Measurements from ENCODE around the gene JSRP1.

JSRP1 gene

DNA sequence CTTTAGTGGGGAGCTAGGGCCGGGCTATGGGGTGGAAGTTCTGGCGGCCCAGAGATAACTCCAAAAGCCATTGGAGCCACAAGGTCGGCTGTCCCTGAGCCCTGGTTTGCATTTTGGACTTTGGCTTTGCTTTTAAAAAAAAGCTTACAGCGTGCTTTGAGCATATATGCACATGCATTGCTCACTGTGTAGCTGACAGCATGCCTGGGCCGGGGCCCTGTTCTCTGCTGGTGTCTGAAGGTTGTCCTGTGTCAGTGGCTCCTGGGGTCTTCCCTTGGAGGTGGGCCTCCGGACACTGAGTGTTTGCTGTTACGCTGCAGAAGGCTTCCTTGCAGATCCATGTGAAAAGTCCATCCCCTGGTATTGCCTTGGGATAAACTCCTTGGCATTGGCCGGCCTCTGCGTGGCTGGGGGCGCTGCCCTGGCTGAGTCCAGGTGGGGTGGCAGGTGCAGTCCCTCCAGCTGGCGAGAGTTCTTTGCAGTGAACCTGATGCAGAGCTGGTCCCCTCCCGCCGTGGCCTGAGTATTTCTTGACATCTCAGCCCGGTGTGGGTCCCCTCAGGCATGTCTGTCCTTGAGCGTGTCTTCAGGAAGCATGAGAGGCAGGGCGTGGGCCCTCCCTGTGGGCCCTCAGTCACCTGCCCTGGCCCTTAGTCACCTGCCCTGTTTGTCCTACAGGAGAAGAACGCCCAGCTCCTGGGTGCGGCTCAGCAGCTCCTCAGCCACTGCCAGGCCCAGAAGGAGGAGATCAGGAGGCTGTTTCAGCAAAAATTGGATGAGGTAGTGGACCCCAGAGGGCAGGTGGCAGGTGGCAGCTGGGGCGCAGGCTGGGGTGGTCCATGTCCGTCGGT is 43.1 kb downstream of the JSRP1 start:
- DNase-seq, result no peak

DNA sequence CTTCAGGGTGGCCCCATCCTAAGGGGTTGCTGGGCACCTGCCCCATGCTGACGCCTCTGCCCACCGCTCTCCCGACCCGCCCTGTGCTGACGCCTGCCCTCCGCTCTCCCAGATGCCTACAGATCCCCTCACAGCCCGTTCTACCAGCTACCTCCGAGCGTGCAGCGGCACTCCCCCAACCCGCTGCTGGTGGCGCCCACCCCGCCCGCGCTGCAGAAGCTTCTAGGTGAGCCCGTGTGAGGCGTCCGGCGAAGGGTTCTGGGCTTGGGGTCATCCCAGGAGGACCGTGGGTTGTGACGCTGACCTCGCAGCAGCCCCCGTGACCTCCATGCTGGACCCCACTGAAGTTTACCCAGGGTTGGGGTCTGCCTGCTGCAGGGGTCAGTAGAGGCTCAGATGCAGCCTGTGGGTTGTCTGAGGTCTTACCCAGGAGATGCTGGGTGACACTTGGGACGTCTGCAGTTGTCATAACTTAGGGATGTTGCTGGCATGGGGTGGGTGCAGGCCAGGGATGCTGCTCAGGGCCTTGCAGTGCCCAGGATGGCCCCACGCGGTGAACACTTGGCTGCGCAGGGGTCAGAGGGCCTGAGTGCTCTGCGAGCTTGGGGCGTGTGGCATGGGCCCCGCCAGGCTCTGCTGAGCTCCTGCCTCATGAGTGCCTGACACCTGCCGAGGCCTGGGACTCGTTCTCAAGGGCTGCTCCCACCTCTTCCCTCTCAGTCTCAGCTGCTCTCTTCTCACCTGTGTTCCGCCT is 45.1 kb downstream of the JSRP1 start:
- no peak for DNase-seq

DNA sequence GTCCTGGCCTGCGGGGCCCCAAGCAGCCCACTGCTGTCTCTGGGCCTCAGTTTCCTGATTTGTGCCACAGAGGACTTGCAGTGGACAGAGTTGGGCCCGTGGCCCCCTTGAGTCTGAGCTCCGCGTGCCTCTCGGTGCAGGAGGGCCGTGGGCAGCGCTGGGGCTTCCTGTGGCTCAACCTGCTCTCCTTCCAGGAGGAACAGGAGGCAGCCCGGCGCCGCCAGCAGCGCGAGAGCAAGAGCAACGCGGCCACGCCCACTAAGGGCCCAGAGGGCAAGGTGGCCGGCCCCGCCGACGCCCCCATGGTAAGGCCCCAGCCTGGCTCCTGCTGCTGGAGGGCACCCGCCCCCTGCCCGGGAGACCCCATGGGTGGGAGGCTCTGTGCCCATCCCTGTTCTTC is 46.0 kb downstream of the JSRP1 start:
- DNase-seq, result no peak

DNA sequence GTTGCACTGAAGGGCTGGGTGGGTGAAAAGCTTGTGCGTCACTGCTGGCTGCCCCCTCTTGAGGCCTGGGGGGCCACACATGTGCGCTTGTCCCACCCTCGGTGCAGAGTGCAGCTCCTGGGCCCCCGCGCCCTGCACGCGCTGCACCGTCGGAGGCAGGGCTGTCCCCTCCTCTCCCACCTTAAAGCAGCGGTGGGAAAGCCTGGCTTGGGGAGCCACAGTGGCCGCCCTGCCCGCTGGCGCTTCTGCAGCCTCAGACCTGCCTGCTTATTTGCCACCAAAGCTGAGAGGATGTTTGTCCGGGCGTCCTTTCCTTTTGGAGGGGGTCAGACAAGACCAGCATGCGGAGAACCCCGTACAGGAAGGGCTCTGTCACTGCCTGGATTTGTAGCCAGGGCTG is 46.8 kb downstream of the JSRP1 start:
- DNase-seq, result no peak

DNA sequence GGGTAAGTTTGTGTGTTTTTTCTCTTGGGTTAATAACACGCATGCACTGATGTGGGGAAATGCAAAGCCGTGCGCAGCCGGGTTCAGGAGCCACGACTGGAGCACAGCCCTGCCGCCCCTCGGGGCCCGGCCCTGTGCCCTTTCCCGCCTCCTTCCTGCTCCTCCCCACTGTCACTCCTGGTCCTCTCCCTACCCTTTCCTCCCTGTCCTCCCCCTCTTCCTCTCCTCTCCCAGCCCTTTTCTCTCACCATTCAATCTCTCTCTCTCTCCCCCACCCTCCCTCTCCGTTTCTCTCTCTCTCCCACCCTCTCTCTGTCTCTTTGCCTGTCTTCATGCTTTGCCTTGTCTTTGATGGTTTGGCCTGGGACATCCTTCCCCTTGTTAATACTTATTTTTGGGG is 47.2 kb downstream of the JSRP1 start:
- no peak for DNase-seq

DNA sequence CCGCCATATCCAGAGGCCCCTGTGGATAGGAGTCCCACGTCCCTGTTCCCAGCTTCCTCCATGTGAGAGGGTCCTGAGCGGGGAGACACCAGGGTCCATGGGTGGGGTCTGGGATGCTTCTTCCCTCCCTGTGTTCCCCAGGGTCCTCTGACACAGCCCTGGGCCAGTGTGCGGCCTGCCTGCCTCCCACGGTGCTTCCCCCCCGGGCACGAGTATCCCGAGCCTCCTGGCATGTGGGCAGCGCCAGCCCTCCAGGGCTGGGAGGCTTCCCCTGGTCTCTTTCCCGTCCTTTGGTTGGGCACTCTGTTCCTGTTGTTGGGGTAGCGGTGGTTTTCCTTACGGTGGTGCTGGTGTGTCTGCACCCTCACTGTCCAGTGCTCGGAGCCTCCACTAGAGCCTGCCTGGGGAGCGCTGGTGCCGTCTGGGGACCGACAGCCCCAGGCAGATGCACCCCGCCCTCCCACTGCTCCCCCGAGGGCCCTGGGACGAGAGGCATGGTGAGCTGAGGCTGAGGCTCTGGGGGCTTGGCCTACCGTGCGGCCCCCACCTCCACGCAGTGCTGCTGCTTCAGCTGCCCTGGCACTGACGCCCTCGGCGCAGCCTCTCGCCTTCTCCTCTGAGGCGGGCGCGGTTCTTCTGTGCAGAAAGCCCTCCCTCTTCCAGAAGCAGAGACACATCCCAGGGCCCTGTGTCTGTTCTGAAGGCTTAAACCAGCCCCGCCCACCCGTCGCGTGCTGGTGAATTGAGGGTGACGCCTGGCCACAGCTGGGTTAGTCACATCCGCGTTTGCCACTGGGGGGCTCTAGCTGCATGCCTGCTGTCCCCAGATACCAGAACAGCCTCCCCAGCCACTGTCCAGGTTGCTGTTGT is 48.0 kb downstream of the JSRP1 start:
- DNase-seq, result no peak

DNA sequence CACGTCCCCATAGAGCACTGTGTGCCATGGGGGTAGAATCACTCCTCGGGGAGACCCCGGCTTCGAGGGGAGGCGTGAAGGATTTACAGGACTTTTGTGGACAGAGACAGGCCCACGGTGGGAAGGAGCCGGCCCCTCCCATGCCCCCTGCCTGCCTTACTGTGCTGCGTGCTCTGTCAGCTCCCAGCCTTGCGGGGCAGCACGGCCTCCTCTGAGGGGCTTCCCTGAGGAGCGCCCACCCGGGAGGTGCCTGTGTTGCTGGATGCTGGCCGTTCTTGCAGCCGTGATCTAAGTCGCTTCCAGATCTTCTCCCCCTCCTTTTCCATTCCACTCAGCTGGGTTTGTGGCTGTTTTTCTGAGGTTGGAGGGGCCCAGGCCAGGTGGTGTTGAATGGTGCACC is 49.2 kb downstream of the JSRP1 start:
- no peak for DNase-seq

DNA sequence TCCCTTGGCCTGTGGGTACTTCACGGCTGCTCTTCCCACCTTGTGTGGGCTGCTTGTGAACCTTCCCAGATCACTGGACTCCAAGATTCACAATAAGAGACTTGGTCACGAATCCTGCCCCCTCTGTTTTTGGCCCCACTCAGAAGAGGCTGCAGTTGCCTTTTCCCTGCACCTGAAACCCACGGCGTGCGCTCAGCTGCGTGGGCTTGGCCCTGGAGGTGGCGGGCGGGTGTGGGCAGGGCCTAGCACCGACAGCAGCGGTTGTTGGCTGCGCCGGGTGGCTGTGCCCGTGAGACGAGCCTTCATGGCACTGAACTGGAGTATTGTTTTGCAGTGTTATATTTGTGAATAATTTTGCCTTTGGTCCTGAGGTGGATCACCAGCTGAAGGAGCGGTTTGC is 53.9 kb downstream of the JSRP1 start:
- no peak for DNase-seq

Measured in NCI-H2171 treated with DMSO at 0.1 percent for 48 hours (cell line).